Muscle layer of duodenum (tissue), 2 donors: ENCODE data around the gene SEC24A.
A peak's percentile ranks its signal among the peaks of the same experiment; 100 is the strongest.
"Not testable (repeated sequence)": the region's sequence is repeated elsewhere in the genome, so short reads cannot be mapped to it uniquely, and the experiment has no call there.

Experiments
- H3K27ac ChIP-seq: one replicate; pipeline ENCODE4 v1.7.0; 2013; ENCODE audit warnings: mild to moderate bottlenecking, low read length
- H3K27me3 ChIP-seq: one replicate; pipeline ENCODE4 v1.7.0; 2013; ENCODE audit warnings: low read depth, mild to moderate bottlenecking, control low read depth, low read length
- H3K36me3 ChIP-seq, 2 donors: one replicate each; pipeline ENCODE4 v1.7.0; 2013; ENCODE audit warnings: low read length in 2 of 2, control low read depth in 1 of 2, mild to moderate bottlenecking in 1 of 2; ENCODE audit not compliant: insufficient read depth in 2 of 2, control insufficient read depth in 1 of 2
- H3K4me1 ChIP-seq, 2 donors: one replicate each; pipeline ENCODE4 v1.7.0; 2013; ENCODE audit warnings: low read length in 2 of 2, mild to moderate bottlenecking in 2 of 2, control low read depth in 1 of 2, moderate library complexity in 1 of 2; ENCODE audit not compliant: insufficient read depth in 2 of 2, control insufficient read depth in 1 of 2
- H3K4me3 ChIP-seq, 2 donors: one replicate each; pipeline ENCODE4 v1.7.0; 2013; ENCODE audit warnings: low read length in 2 of 2, low read depth in 1 of 2, mild to moderate bottlenecking in 1 of 2
- H3K9me3 ChIP-seq, 2 donors: one replicate each; pipeline ENCODE4 v1.7.0; 2013; ENCODE audit warnings: low read length in 2 of 2, control low read depth in 1 of 2, mild to moderate bottlenecking in 1 of 2; ENCODE audit not compliant: control insufficient read depth in 1 of 2
- donor health status: healthy.

The SEC24A gene

DNA sequence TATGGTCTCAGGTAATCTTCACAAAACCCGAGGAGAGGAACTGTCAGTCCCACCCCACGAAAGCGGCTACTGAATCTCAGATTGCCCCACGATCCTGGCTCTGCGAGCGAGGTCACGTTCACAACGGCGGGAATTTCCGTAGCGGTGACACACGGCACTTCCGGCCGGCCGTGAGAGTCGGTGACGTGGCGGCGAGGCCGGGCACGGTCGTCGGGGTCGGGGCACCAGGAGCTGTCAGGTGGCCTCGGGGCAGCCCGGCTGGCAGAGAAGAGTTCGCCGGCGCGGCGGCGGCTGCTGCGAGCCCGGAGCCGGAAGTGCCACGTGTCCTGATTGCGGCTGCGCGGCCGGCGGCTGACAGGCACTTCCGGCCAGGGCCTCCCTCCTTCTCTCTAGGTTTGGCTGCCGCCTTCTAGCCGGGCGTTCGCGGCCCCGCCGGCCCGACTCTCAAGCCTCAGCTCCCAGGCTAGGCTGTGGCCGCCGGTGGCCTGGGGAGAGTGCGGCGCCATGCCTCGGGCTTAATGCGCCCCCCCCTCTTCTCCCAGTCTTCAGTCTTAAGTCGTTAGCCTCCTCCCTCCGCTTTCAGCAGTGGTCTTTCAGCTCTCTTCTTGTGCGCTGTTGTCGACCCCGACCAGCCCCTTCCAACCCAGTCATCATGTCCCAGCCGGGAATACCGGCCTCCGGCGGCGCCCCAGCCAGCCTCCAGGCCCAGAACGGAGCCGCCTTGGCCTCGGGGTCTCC lies at the start of gene SEC24A:
SEC24A (plus strand) TSS at position 361 of the 738 bp plus-strand sequence; CDS start at position 653, 292 bp downstream.
- Histone ChIP-seq H3K36me3 (peaks cover 0 to 17% of the 10 kb centered on the region in 2 donors), H3K9me3 (no peaks in the 10 kb centered on the region), H3K4me1 (peaks cover 8 to 14% of the 10 kb centered on the region in 2 donors), H3K27me3 (no peaks in the 10 kb centered on the region), H3K27ac (peak within 1 kb of the TSS; percentile 94), H3K4me3 (peak within 1 kb of the TSS; percentile 98 to 99)

DNA sequence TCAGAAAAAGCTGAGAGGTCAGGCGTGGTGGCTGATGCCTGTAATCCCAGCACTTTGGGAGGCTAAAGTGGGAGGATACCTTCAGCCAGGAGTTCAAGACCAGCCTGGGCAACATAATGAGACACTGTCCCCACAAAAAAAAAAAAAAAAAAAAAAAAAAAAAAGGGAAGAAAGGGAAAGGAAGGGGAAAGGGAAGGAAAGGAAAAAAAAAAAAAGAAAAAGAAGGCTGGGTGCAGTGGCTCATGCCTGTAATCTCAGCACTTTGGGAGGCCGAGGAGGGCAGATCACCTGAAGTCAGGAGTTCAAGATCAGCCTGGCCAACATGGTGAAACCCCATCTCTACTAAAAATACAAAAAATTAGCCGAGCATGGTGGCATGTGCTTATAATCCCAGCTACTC lies 48.8 kb upstream of the SEC24A start:
- H3K4me1 ChIP-seq, H3K27ac ChIP-seq, H3K27me3 ChIP-seq, H3K4me3 ChIP-seq, H3K9me3 ChIP-seq: not testable (repeated sequence)
- peaks cover 10 to 11% of the 10 kb centered on the region in 2 donors for H3K36me3 ChIP-seq

DNA sequence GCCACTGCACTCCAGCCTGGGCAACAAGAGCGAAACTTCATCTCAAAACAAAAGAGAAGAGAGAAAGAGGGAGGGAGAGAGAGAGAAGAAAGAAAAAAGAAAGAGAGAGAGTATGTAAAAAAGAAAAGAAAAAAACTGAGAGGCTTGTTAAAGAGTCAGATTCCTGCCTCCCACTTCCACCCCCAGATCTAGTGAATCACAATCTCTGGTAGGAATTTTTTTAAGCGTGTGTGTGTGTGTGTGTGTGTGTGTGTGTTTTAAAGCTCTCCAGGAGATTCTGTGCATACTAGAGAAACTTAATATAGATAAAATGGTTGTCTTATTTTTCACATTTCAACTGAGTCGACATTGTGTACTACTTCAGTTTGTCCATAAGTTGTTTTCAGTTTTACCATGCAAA lies 48.0 kb upstream of the SEC24A start:
- Histone ChIP-seq H3K36me3 (peaks cover 12 to 19% of the 10 kb centered on the region in 2 donors), H3K4me3 (no peak overlapping the region), H3K27me3 (no peaks in the 10 kb centered on the region), H3K4me1 (no peaks in the 10 kb centered on the region), H3K9me3 (no peaks in the 10 kb centered on the region), H3K27ac (no peak overlapping the region)

DNA sequence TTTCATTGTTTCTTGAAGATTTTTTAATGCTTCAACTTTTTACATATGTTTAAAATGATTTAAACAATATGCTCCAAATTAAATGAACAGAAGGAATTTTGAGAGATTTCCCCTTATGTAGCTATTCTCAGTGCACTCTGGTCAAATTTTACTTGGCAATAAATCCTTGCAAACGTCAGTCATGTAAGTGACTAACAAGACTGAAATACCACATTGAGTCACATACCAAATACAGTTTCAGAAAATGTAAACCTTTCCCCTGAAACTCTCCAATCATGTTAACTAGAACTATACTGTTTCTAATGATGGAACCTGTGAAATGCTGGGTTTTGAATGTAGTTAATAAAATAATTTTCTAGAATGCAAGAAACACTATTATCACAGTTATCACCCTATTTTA lies 45.5 kb upstream of the SEC24A start:
- Histone ChIP-seq H3K9me3 (no peaks in the 10 kb centered on the region), H3K36me3 (peaks cover 31 to 43% of the 10 kb centered on the region in 2 donors), H3K4me3 (no peak overlapping the region), H3K4me1 (no peaks in the 10 kb centered on the region), H3K27ac (no peak overlapping the region), H3K27me3 (no peaks in the 10 kb centered on the region)

DNA sequence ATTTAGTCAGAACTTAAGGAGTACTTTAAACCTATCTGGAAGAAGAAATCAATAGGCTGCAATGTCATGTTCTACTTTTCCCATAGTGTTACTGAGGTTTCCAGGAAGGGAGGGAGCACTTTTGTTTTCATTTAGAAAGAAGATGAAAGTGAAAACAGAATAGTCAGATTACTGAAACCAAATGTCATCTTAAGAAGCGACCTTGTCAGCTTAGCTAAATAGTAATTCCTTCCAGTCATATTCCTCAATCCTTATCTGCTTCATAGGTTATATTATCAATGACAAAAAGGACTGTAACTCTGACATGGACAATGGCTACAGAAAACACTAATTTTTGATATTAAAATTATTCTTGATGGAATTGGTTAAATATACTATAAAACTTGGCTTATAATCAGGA lies 43.7 kb upstream of the SEC24A start:
- no peaks in the 10 kb centered on the region for H3K4me1 ChIP-seq
- no peak overlapping the region for H3K27ac ChIP-seq
- no peaks in the 10 kb centered on the region for H3K9me3 ChIP-seq
- no peaks in the 10 kb centered on the region for H3K27me3 ChIP-seq
- H3K36me3 ChIP-seq, result peaks cover 47 to 59% of the 10 kb centered on the region in 2 donors
- no peak overlapping the region for H3K4me3 ChIP-seq

DNA sequence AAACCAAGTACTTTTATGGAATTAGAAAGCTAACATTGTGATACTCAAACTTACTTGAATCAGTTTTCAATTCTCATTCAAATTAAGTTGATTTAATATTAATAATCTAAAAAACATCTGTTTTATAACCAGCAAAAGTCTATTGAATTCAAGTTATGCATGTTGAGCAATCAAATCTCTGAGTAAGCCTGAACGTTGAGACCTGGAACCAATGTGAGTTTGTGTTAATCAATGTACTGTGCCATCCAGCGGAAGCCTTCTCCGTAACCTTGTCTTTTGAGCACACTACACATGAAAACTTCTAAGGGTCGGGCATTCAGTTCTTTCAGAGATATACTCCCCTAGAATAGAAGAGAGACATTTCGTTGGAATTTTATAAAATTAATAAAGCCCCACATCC lies 41.9 kb upstream of the SEC24A start:
- Histone ChIP-seq H3K4me1 (no peaks in the 10 kb centered on the region), H3K27ac (no peak overlapping the region), H3K9me3 (no peaks in the 10 kb centered on the region), H3K36me3 (peaks cover 57 to 69% of the 10 kb centered on the region in 2 donors), H3K27me3 (no peaks in the 10 kb centered on the region), H3K4me3 (no peak overlapping the region)

DNA sequence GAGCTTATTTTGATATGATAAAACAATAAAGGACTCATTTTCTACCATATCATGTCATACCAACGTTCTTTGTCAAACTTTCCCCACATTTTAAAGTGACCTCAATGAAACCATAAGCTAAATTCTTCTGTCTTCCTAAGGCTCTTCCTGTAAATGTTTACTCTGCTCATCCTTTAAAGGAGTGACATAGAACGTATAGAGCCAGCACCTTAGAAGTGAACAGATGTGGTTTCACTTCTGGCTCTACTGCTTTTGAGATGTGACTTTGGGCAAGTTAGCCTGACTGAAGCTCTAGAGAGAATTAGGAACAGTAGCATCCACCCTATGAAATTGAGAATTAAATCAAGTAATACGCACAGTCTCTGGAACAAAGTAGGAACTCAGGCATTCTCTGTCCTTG lies 40.0 kb upstream of the SEC24A start:
- Histone ChIP-seq H3K27ac (no peak overlapping the region), H3K4me3 (no peak overlapping the region), H3K36me3 (peaks cover 61 to 76% of the 10 kb centered on the region in 2 donors), H3K27me3 (no peaks in the 10 kb centered on the region), H3K4me1 (no peaks in the 10 kb centered on the region), H3K9me3 (no peaks in the 10 kb centered on the region)

DNA sequence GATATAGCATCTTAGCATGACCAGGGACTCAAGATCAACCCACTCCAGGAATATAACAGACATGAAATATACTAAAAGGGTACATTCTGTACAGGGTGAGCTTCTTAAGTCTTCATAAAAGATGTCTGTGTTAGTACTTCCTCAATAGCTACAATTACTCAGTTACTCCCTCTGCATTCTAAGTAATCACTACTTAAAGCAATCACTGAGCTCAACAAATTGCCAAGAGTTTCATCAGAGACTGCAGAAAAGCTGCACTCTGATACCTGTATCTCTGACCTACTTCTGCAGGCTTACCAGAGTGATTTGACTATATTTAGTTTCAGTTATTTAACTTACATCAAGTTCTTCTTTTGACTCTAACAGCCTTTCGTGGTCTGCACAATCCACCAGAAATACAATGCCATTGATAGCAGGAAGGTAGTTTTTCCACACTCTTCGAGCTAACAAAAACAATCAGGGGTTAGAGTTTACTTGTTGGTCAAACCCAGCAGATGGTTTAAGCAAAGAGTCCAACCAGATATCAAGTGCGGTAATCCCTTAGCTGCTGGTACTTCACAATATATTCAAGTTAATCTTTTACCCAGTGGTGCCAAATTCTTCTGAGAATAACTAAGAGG lies 39.2 kb upstream of the SEC24A start:
- H3K27me3 ChIP-seq, result no peaks in the 10 kb centered on the region
- no peaks in the 10 kb centered on the region for H3K4me1 ChIP-seq
- peaks cover 58 to 75% of the 10 kb centered on the region in 2 donors for H3K36me3 ChIP-seq
- H3K4me3 ChIP-seq, result no peak overlapping the region
- no peak overlapping the region for H3K27ac ChIP-seq
- no peaks in the 10 kb centered on the region for H3K9me3 ChIP-seq

DNA sequence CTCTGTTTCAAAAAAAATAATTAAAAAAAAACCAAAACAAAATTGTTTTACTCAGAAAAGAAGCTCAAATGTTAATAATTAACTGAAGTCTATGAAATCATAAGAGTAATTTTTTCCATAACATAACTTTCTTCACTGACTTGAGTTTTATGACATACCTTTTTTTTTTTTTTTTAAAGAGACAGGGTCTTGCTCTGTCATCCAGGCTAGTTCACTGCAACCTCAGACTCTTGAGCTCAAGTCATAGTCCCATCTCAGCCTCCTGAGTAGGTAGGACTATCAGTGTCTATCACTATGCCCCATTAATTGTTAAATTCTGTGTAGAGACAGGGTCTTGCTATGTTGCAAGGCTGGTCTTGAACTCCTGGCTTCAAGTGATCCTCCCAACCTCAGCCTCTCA lies 37.9 kb upstream of the SEC24A start:
- no peaks in the 10 kb centered on the region for H3K27me3 ChIP-seq
- no peak overlapping the region for H3K4me3 ChIP-seq
- no peaks in the 10 kb centered on the region for H3K4me1 ChIP-seq
- peaks cover 56 to 69% of the 10 kb centered on the region in 2 donors for H3K36me3 ChIP-seq
- no peak overlapping the region for H3K27ac ChIP-seq
- no peaks in the 10 kb centered on the region for H3K9me3 ChIP-seq

DNA sequence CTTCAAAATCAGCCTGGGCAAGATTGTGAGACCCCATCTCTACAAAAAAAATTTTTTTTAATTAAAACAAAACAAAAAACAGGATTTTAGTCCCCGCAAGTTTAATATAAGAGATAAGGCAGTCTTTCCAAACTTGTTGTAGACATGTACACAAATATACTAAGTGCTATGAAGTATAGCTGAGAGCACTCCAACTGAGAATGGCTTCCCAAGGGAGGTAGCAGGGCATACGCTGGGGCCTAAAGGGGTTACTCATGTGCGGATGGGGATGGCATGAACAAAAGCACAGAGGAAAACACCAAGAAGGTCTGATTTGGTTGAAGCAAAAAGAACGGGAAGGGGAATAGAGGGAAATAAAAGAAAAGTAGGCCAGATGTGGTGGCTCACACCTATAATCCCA lies 37.1 kb upstream of the SEC24A start:
- H3K9me3 ChIP-seq, result no peaks in the 10 kb centered on the region
- peaks cover 48 to 62% of the 10 kb centered on the region in 2 donors for H3K36me3 ChIP-seq
- no peak overlapping the region for H3K4me3 ChIP-seq
- no peaks in the 10 kb centered on the region for H3K4me1 ChIP-seq
- H3K27ac ChIP-seq, result no peak overlapping the region
- no peaks in the 10 kb centered on the region for H3K27me3 ChIP-seq

DNA sequence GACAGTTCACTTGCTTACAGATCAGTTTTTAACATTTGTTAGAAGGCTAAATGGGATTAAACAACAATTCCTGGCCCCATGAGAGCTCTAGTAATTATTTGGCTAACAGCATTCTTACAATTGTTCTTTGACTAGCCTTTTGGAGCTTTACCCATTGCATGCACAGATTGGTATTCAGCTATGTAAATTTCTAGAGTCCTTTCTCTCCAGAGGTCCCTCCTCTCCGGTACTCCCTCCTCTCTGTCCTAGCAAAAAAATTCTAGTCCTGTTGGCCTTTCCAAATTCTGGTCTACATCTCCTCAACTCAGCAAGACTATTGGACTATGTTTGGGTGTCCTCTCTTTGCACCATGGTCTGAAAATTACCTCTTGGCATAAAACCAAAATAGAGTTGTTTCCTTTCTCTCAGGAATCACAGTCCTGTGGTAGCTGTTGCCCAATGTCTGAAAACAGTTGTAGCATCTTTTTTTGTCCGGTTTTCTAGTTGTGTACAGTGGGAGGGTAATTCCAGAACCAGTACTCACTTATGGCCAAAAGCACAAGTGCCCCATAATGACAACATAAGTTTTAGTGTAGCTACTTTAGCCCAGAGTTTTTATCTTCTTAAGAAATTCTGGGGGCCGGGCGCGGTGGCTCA lies 34.0 kb upstream of the SEC24A start:
- peaks cover 30 to 59% of the 10 kb centered on the region in 2 donors for H3K36me3 ChIP-seq
- H3K27ac ChIP-seq, result no peak overlapping the region

More for the DNA sequence above, 34.0 kb upstream of the SEC24A start:
- no peak overlapping the region for H3K4me3 ChIP-seq
- H3K9me3 ChIP-seq, result no peaks in the 10 kb centered on the region
- no peaks in the 10 kb centered on the region for H3K4me1 ChIP-seq
- no peaks in the 10 kb centered on the region for H3K27me3 ChIP-seq
